SH-SY5Y (cell line): Measurements from ENCODE around the gene AKAP9.

Experiments
- GATA2 ChIP-seq: IDR thresholded peaks from 2 replicates; pipeline ENCODE4 v1.6.1; 2011; ENCODE audit warnings: mild to moderate bottlenecking, low read depth, low read length
- GATA3 ChIP-seq: IDR thresholded peaks from 2 replicates; pipeline ENCODE4 v1.6.1; 2011; ENCODE audit warnings: low read depth, mild to moderate bottlenecking, low read length, moderate library complexity

DNA sequence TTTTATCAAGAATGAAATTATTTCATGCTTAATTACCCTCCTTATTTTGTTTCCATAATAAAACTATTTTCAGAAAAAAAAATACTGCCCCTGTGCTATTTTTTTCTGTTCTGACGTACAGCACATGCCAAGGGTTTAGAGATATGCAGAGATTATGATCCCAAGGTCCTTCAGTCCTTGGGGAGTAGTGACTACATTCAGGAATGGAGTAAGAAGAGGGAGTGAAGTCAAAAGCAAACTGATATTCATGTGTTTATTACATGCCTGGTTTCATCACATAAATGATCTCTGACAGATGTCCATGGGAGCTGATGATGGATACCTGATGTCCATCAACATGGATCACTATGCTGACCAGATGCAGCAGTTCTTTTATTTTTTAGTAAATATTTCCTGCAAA, 17.2 kb downstream of the AKAP9 start:
- TF ChIP-seq GATA2 (no peak), GATA3 (no peak)
